GM10266 (cell line): ENCODE results near the gene MAP3K5.
"Not testable (repeated sequence)": the region's sequence is repeated elsewhere in the genome, so short reads cannot be mapped to it uniquely, and the experiment has no call there.

Experiments
- DNase-seq: peaks from one replicate; pipeline ENCODE4 v3.0.0; 2012; ENCODE audit errors: extremely low spot score
- TF ChIP-seq, protein P1 (sequence below): IDR thresholded peaks from 2 replicates; pipeline ENCODE4 v1.5.1; 2012; ENCODE audit warnings: mild to moderate bottlenecking, low read depth; ENCODE audit not compliant: control insufficient read depth, insufficient read depth; ENCODE audit errors: missing control alignments

Gene MAP3K5

DNA sequence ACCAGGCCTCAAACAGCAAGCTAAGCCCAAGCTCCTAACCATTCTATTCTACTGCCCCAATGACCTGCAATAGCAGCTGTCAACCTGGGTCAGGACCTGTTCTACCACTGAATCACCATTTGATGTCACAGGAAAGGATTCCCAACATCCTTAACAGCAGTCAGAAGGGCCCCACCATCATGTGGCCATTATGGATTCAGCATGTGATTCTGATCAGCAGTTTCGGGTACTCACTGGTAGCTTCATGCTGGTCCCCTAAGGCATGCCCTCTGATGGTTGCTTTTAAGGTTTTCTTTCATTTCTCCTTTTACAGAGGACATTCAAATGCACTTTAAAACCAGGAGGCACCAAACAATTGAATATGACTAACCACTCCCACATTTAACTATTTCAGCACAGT is 204.8 kb downstream of the MAP3K5 start:
- TF ChIP-seq, protein P1, sequence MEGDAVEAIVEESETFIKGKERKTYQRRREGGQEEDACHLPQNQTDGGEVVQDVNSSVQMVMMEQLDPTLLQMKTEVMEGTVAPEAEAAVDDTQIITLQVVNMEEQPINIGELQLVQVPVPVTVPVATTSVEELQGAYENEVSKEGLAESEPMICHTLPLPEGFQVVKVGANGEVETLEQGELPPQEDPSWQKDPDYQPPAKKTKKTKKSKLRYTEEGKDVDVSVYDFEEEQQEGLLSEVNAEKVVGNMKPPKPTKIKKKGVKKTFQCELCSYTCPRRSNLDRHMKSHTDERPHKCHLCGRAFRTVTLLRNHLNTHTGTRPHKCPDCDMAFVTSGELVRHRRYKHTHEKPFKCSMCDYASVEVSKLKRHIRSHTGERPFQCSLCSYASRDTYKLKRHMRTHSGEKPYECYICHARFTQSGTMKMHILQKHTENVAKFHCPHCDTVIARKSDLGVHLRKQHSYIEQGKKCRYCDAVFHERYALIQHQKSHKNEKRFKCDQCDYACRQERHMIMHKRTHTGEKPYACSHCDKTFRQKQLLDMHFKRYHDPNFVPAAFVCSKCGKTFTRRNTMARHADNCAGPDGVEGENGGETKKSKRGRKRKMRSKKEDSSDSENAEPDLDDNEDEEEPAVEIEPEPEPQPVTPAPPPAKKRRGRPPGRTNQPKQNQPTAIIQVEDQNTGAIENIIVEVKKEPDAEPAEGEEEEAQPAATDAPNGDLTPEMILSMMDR = no peak
- DNase-seq = no peak

DNA sequence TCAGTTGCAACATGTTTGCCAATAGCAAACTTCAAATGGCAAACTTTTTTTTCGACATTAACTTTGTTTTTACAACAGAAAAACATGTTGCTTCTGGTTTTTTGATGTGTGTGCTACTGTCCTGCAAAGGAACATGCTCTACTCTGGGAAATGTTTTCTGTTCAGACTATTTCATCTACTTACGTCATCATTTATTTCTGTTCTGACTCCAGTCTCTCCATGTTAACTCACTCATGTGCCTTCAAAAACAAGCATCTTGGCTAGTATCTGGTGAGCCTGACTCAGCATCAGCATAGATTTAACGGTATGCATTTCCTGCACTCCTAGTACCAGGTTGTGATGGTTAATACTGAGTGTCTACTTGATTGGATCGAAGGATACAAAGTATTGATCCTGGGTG is 206.0 kb downstream of the MAP3K5 start:
- no peak for DNase-seq

DNA sequence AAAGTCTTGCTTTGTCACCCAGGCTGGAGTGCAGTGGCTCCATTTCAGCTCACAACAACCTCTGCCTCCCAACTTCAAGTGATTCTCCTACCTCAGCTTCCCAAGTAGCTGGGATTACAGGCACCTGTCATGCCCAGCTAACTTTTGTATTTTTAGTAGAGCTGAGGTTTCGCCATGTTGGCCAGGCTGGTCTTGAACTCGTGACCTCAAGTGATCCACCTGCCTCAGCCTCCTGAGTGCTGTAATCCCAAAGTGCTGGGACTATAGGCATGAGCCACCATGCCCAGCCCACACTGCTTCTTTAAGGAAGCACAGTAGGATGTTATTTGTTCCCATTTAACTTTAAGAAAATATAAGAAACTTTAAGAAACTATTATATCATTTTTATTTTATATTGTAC is 206.8 kb downstream of the MAP3K5 start:
- not testable (repeated sequence) for DNase-seq

More for the DNA sequence above, 206.0 kb downstream of the MAP3K5 start:
- TF ChIP-seq, protein P1 = no peak

DNA sequence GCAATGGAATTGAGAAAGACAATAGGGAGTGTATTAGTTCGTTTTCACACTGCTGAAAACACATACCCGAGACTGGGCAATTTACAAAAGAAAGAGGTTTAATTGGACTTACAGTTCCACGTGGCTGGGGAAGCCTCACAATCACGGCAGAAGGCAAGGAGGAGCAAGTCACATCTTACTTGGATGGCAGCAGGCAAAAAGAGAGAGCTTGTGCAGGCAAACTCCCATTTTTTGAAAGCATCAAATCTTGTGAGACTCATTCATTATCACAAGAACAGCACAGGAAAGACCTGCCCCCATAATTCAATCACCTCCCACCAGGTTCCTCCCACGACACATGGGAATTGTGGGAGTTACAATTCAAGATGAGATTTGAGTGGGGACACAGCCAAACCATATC is 208.0 kb downstream of the MAP3K5 start:
- DNase-seq = not testable (repeated sequence)

DNA sequence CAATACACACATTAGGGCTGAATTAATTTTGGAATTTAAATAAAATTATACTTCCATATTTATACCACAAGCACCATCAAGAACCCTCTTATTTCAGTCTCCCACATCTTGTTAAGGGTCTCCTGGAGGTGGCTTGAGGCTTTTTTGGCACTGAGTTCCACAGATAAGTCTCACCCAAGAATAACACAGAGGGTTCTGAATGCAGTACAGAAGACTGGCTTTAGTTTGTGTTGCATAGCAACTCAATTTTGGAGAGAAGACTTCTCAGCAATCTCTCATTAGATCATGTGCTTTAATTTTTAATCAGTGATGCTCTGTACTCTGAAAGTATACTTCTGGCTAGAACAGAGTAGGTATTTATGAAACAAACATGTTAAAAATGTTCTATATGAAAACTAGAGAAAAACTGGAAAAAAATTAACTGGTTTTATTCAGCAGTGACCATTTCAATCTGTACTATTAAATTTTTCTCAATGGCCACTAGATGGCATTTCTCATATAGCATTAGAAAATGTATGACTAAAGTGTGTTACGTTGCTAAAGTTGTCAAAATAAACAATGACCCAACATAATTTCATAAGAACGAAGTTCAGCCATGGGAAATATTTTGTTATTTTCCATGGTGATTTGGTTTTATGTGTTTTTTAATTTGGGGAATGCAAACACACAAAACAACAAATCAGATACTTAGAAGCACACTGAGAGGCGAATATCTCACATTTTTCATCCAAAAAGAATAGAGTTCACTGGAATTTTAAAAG is 209.4 kb downstream of the MAP3K5 start:
- TF ChIP-seq, protein P1 = peak; percentile 25
- no peak for DNase-seq

DNA sequence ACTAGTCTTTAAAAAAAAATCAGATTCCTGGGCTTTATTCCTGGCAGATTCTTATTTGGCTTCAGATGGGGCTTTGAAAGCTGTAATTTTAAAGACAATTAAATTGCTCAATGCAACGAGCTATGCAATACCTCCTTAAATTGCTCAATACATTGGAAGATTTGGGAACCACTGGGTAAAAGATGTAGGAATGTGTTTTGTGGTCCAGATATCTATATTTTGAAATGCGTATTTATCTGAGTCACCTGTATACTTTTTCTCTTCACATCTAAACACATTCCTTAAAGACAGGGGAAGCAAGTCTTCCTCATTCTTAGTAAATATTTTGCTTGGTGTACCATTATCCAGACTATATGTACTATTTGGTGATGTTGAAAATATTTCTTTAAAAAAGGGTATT is 212.5 kb downstream of the MAP3K5 start:
- TF ChIP-seq, protein P1 = no peak
- DNase-seq = no peak

DNA sequence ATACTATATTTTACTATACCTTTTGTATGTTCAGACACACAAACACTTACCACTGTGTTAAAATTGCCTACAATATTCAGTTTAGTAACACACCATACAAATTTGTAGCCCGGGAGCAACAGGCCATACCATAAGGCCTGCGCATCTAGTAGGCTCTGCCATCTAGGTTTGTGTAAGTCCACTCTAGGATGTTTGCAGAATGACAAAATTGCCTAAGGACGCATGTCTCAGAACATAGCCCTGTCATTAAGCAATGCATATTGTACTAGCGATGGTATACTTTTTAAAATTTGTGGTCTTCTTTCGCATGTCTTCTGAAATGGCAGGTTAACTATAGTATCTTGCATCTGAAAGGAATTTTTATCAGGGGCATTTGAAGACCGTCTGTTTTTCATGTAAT is 215.5 kb downstream of the MAP3K5 start:
- TF ChIP-seq, protein P1 = no peak
- DNase-seq = no peak

DNA sequence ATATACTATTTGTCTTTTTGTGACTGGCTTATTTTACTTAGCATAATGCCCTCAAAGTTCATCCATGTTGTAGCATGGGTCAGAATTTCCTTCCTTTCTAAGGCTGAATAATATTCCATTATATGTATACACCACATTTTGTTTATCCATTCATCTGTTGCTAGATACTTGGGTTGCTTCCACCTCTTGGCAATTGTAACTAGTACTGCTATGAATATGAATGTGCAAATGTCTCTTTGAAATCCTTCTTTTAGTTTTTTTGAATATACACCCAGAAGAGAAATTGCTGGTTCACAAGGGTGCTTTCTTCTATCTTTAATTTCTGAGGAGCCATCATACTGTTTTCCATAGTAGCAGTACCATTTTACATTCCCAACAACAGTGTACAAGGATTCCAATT is 220.8 kb downstream of the MAP3K5 start:
- TF ChIP-seq, protein P1 = no peak
- DNase-seq = no peak
